WTC11 (cell line): ENCODE measurements around the gene TRIM17.

ENCODE experiments used
- E2F1 ChIP-seq: sonication (generic); formaldehyde crosslinking; IDR thresholded peaks from 2 replicates; pipeline ENCODE4 v1.8.0; 2022; ENCODE audit warnings: mild to moderate bottlenecking, missing genetic modification reagents
- ELF4 ChIP-seq: sonication (generic); formaldehyde crosslinking; IDR thresholded peaks from 2 replicates; pipeline ENCODE4 v1.8.1; 2022; ENCODE audit warnings: low read depth, mild to moderate bottlenecking, moderate library complexity, missing genetic modification reagents
- FOXJ3 ChIP-seq: sonication (generic); formaldehyde crosslinking; IDR thresholded peaks from 2 replicates; pipeline ENCODE4 v1.9.0; 2021; ENCODE audit warnings: missing genetic modification reagents, mild to moderate bottlenecking, borderline replicate concordance
- KAT7 ChIP-seq: sonication (generic); formaldehyde crosslinking; IDR thresholded peaks from 2 replicates; pipeline ENCODE4 v1.8.1; 2023; ENCODE audit warnings: missing genetic modification reagents, mild to moderate bottlenecking, borderline replicate concordance
- NR3C1 ChIP-seq: sonication (generic); formaldehyde crosslinking; conservative IDR thresholded peaks from 2 replicates; pipeline ENCODE4 v1.8.1; 2023; ENCODE audit warnings: low read depth, mild to moderate bottlenecking, missing genetic modification reagents
- TF ChIP-seq, protein P1 (sequence below): fragments of 200-600 bp; IDR thresholded peaks from 2 replicates; pipeline ENCODE4 v1.8.0; 2022; ENCODE audit warnings: antibody characterized with exemption

DNA sequence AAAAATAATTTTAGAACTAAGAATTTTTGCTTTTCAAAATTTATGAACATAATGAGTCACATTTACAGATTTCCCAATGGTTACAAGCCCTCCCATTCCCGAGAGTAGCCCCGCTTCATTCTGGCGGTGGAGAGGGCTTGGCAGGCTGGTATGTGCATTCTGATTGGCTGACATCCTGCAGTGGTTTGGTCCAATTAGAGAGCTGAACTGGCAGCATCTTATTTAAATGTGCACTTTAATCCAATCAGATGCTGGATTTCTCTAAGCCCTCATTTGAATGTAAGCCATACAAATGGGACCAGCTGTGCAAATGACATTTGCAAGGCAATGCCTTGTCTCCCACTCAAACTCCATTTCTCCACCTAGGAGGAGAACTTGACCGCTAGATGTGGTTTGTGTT lies 18.0 kb upstream of the TRIM17 start:
- TF ChIP-seq, protein P1, sequence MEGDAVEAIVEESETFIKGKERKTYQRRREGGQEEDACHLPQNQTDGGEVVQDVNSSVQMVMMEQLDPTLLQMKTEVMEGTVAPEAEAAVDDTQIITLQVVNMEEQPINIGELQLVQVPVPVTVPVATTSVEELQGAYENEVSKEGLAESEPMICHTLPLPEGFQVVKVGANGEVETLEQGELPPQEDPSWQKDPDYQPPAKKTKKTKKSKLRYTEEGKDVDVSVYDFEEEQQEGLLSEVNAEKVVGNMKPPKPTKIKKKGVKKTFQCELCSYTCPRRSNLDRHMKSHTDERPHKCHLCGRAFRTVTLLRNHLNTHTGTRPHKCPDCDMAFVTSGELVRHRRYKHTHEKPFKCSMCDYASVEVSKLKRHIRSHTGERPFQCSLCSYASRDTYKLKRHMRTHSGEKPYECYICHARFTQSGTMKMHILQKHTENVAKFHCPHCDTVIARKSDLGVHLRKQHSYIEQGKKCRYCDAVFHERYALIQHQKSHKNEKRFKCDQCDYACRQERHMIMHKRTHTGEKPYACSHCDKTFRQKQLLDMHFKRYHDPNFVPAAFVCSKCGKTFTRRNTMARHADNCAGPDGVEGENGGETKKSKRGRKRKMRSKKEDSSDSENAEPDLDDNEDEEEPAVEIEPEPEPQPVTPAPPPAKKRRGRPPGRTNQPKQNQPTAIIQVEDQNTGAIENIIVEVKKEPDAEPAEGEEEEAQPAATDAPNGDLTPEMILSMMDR, result no peak
- TF ChIP-seq NR3C1 (no peak), KAT7 (CRISPR knock-in tag) (no peak), E2F1 (CRISPR knock-in tag) (no peak), ELF4 (CRISPR knock-in tag) (no peak), FOXJ3 (CRISPR knock-in tag) (no peak)
